Ishikawa (cell line): Measurements from ENCODE around the gene CD48.

Experiments used
- CEBPB ChIP-seq: IDR thresholded peaks from 2 replicates; pipeline ENCODE4 v1.6.1; 2012
- CREB1 ChIP-seq: IDR thresholded peaks from 2 replicates; pipeline ENCODE4 v1.6.1; 2012; ENCODE audit warnings: low read depth
- EP300 ChIP-seq: IDR thresholded peaks from 2 replicates; pipeline ENCODE4 v1.6.1; 2012; ENCODE audit warnings: borderline replicate concordance
- FOXM1 ChIP-seq: IDR thresholded peaks from 2 replicates; pipeline ENCODE4 v1.6.1; 2012; ENCODE audit warnings: low read depth, borderline replicate concordance
- NFIC ChIP-seq: IDR thresholded peaks from 2 replicates; pipeline ENCODE4 v1.6.1; 2012
- REST ChIP-seq: IDR thresholded peaks from 2 replicates; pipeline ENCODE4 v1.6.1; 2012; ENCODE audit warnings: low read depth, mild to moderate bottlenecking
- TAF1 ChIP-seq: IDR thresholded peaks from 2 replicates; pipeline ENCODE4 v1.6.1; 2012; ENCODE audit warnings: low read depth, mild to moderate bottlenecking
- TEAD4 ChIP-seq: IDR thresholded peaks from 2 replicates; pipeline ENCODE4 v1.6.1; 2012
- YY1 ChIP-seq: IDR thresholded peaks from 2 replicates; pipeline ENCODE4 v1.6.1; 2012; ENCODE audit warnings: low read depth
- ZBTB7A ChIP-seq: IDR thresholded peaks from 2 replicates; pipeline ENCODE4 v1.6.1; 2012; ENCODE audit warnings: low read depth
- TF ChIP-seq, protein P1 (sequence below): IDR thresholded peaks from 2 replicates; pipeline ENCODE4 v1.6.1; 2012
- TF ChIP-seq, protein P2 (sequence below): IDR thresholded peaks from 2 replicates; pipeline ENCODE4 v1.6.1; 2012

DNA sequence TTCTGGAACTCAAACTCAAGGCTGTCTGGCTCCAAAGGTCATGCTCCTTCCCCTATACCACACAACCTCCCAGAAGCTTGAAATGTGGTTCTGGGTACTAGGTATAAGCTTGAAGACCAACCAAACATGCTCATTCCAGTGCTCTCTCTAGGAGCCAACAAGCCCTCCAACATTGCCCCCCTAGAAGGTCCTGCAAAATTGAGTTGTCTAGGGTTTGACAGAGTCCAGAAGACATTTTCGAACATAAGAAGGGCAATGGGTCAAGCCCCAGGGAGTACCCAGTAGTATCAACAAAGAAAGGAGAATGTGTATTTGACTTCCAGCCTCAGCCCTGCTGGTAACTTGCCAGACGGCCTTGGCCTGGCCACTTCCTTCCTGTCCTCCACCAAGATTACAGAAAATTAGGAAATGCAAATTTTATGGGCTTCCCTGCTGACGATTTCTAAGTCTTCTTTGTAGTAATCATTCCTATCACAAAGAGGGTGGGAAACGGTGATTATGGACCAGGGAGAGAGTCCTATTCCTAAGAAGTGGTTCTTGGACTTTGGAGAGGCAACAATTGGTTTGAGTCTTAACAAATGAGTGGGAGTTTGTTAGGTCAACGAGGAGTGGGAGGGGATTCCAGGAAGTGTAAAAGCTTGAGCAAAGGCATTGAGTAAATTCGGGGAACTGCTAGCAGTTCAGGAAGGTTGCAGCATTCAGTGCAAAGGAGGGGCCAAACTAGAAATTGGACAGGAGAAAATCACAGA is 46.1 kb downstream of the CD48 start:
- TF ChIP-seq YY1 (no peak), EP300 (no peak), CEBPB (no peak), FOXM1 (no peak), NFIC (no peak), TEAD4 (no peak), CREB1 (no peak), REST (no peak), TAF1 (no peak), ZBTB7A (no peak)
- TF ChIP-seq, protein P1, sequence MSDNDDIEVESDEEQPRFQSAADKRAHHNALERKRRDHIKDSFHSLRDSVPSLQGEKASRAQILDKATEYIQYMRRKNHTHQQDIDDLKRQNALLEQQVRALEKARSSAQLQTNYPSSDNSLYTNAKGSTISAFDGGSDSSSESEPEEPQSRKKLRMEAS, result no peak
- TF ChIP-seq, protein P2, sequence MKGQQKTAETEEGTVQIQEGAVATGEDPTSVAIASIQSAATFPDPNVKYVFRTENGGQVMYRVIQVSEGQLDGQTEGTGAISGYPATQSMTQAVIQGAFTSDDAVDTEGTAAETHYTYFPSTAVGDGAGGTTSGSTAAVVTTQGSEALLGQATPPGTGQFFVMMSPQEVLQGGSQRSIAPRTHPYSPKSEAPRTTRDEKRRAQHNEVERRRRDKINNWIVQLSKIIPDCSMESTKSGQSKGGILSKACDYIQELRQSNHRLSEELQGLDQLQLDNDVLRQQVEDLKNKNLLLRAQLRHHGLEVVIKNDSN, result no peak
